Ishikawa (cell line): ENCODE results near the gene CMTM7.

Source experiments
- CEBPB ChIP-seq: IDR thresholded peaks from 2 replicates; pipeline ENCODE4 v1.6.1; 2012
- CREB1 ChIP-seq: IDR thresholded peaks from 2 replicates; pipeline ENCODE4 v1.6.1; 2012; ENCODE audit warnings: low read depth
- EGR1 ChIP-seq: IDR thresholded peaks from 2 replicates; pipeline ENCODE4 v1.6.1; 2012
- EP300 ChIP-seq: IDR thresholded peaks from 2 replicates; pipeline ENCODE4 v1.6.1; 2012; ENCODE audit warnings: borderline replicate concordance
- FOXM1 ChIP-seq: IDR thresholded peaks from 2 replicates; pipeline ENCODE4 v1.6.1; 2012; ENCODE audit warnings: low read depth, borderline replicate concordance
- MAX ChIP-seq: IDR thresholded peaks from 2 replicates; pipeline ENCODE4 v1.6.1; 2012
- NFIC ChIP-seq: IDR thresholded peaks from 2 replicates; pipeline ENCODE4 v1.6.1; 2012
- RAD21 ChIP-seq: IDR thresholded peaks from 2 replicates; pipeline ENCODE4 v1.6.1; 2012; ENCODE audit warnings: low read depth
- REST ChIP-seq: IDR thresholded peaks from 2 replicates; pipeline ENCODE4 v1.6.1; 2012; ENCODE audit warnings: low read depth, mild to moderate bottlenecking
- TAF1 ChIP-seq: IDR thresholded peaks from 2 replicates; pipeline ENCODE4 v1.6.1; 2012; ENCODE audit warnings: low read depth, mild to moderate bottlenecking
- TCF12 ChIP-seq: IDR thresholded peaks from 2 replicates; pipeline ENCODE4 v1.6.1; 2012; ENCODE audit warnings: low read depth
- TEAD4 ChIP-seq: IDR thresholded peaks from 2 replicates; pipeline ENCODE4 v1.6.1; 2012
- USF1 ChIP-seq: IDR thresholded peaks from 2 replicates; pipeline ENCODE4 v1.6.1; 2012
- YY1 ChIP-seq: IDR thresholded peaks from 2 replicates; pipeline ENCODE4 v1.6.1; 2012; ENCODE audit warnings: low read depth
- ZBTB7A ChIP-seq: IDR thresholded peaks from 2 replicates; pipeline ENCODE4 v1.6.1; 2012; ENCODE audit warnings: low read depth

Gene CMTM7

GRCh38 chr3:32397941-32398340 is 6.3 kb downstream of the CMTM7 start:
- TF ChIP-seq TCF12: no peak

- TF ChIP-seq TCF12: no peak
- no peak for TF ChIP-seq EGR1
- no peak for TF ChIP-seq MAX
- TF ChIP-seq CEBPB: no peak
- no peak for TF ChIP-seq RAD21
- TF ChIP-seq USF1: no peak
- TF ChIP-seq REST: no peak
- TF ChIP-seq FOXM1: no peak
- no peak for TF ChIP-seq YY1
- TF ChIP-seq CREB1: no peak
- TF ChIP-seq NFIC: no peak
These were observed 6.9 kb downstream of the CMTM7 start for GRCh38 chr3:32398531-32398930.

- TF ChIP-seq YY1 (no peak), MAX (no peak), RAD21 (peak; percentile 60)
These were observed 7.5 kb downstream of the CMTM7 start for GRCh38 chr3:32399030-32399620.

- TF ChIP-seq EGR1 (no peak), MAX (no peak), TCF12 (no peak), TAF1 (no peak), NFIC (no peak), CEBPB (no peak), USF1 (no peak), RAD21 (no peak), ZBTB7A (no peak)
These were observed 9.5 kb downstream of the CMTM7 start for GRCh38 chr3:32401126-32401525.

- TF ChIP-seq FOXM1: peak; percentile 28; the same call in 1 of the 2 replicates
- TF ChIP-seq NFIC: peak; percentile 99
- peak; percentile 95 for TF ChIP-seq TCF12
- peak; percentile 86 for TF ChIP-seq EP300
- no peak for TF ChIP-seq CREB1
- TF ChIP-seq REST: no peak
- peak; percentile 93 for TF ChIP-seq MAX
- peak; percentile 71 for TF ChIP-seq TEAD4
- TF ChIP-seq CEBPB: peak; percentile 43; the same call in 1 of the 2 replicates
- TF ChIP-seq TAF1: 0 out of 2 replicates have a peak, but pooled peaks have one; percentile 31
- TF ChIP-seq USF1: peak; percentile 18
- TF ChIP-seq RAD21: peak; percentile 28; the same call in 1 of the 2 replicates
- peak; percentile 35; the same call in 1 of the 2 replicates for TF ChIP-seq YY1
- peak; percentile 85 for TF ChIP-seq ZBTB7A
- peak; percentile 70 for TF ChIP-seq EGR1
These were observed 10.0 kb downstream of the CMTM7 start for GRCh38 chr3:32401556-32402081.

- TF ChIP-seq USF1 (no peak), ZBTB7A (no peak), FOXM1 (no peak), MAX (no peak), YY1 (no peak), CREB1 (no peak), TAF1 (no peak), EP300 (no peak), CEBPB (no peak), TCF12 (no peak), EGR1 (no peak), TEAD4 (no peak), NFIC (no peak), REST (no peak)
These were observed 12.0 kb downstream of the CMTM7 start for GRCh38 chr3:32403663-32404062.
